ENCODE data around the gene UBE2D3. TPM values are rescaled to one million over a fixed set of nuclear protein-coding genes. Genes with fewer than 3 reads are reported as not detected.

The UBE2D3 gene
- total RNA-seq, 1 donor from 2014 or later: 288 TPM

DNA sequence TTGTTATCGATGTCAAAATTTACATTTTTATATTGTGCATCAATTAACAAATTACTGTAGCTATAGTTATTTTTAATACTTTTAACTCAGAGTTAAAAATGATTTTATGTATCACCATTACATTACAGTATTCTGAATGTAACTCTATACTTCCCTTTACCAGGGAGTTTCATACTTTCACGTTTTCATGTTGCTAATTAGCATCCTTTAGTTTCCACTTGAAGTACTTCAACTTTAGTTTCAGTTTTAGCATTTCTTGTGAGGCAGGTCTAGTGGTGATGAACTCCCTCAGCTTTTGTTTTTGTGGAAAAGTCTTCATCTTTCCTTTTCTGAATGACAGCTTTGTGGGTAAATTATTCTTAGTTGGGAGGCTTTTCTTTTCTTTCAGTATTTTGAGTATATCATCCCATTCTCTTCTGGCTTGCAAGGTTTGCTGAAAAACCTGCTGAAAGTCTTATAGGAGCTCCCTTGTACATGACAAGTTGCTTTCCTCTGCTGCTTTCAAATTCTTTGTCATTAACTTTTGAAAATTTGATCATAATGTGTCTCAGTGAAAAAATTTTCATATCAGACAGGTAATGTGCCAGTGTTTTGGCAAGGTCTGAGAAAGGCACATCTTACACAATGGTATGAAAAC is 31.6 kb upstream of the UBE2D3 start:
- H3K27ac Mint-ChIP-seq: no peak overlapping the region
- TF ChIP-seq, protein P1, sequence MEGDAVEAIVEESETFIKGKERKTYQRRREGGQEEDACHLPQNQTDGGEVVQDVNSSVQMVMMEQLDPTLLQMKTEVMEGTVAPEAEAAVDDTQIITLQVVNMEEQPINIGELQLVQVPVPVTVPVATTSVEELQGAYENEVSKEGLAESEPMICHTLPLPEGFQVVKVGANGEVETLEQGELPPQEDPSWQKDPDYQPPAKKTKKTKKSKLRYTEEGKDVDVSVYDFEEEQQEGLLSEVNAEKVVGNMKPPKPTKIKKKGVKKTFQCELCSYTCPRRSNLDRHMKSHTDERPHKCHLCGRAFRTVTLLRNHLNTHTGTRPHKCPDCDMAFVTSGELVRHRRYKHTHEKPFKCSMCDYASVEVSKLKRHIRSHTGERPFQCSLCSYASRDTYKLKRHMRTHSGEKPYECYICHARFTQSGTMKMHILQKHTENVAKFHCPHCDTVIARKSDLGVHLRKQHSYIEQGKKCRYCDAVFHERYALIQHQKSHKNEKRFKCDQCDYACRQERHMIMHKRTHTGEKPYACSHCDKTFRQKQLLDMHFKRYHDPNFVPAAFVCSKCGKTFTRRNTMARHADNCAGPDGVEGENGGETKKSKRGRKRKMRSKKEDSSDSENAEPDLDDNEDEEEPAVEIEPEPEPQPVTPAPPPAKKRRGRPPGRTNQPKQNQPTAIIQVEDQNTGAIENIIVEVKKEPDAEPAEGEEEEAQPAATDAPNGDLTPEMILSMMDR (conservative IDR thresholded peaks at IDR 0.05): no peak
- no peaks in the 10 kb centered on the region for H3K27me3 Mint-ChIP-seq
- peaks cover 4% of the 10 kb centered on the region for H3K9me3 Mint-ChIP-seq
- H3K4me1 Mint-ChIP-seq (ENCODE audit: unreplicated experiment): no peaks in the 10 kb centered on the region
- no peak overlapping the region for H3K4me3 Mint-ChIP-seq
- H3K36me3 Mint-ChIP-seq: peaks cover 14% of the 10 kb centered on the region
- DNase-seq (ENCODE audit: extremely low spot score, unreplicated experiment): no peak

DNA sequence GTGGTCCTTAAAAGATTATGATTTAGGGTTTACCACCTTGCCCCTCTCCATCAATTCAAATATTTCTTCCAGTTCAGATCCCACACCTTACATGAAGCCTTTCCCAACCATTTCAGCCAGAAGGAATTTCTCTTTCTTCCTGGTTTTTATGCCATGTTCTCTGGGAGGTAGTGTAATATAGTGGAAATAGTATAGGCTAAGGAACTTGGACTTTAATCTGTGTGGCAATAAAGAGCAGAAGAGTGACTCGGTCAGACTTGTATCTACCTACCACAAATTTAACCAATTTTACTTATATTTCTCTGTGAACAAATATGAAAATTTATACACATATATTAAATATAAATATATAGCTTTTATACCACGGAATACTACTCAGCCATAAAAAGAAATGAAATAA is 23.0 kb upstream of the UBE2D3 start:
- no peak overlapping the region for H3K4me3 Mint-ChIP-seq
- DNase-seq (ENCODE audit: extremely low spot score, unreplicated experiment): no peak
- no peaks in the 10 kb centered on the region for H3K27me3 Mint-ChIP-seq
- TF ChIP-seq, protein P1 (conservative IDR thresholded peaks at IDR 0.05): no peak
- H3K27ac Mint-ChIP-seq: no peak overlapping the region
- H3K4me1 Mint-ChIP-seq (ENCODE audit: unreplicated experiment): no peaks in the 10 kb centered on the region
- H3K9me3 Mint-ChIP-seq: no peaks in the 10 kb centered on the region
- H3K36me3 Mint-ChIP-seq: no peaks in the 10 kb centered on the region

DNA sequence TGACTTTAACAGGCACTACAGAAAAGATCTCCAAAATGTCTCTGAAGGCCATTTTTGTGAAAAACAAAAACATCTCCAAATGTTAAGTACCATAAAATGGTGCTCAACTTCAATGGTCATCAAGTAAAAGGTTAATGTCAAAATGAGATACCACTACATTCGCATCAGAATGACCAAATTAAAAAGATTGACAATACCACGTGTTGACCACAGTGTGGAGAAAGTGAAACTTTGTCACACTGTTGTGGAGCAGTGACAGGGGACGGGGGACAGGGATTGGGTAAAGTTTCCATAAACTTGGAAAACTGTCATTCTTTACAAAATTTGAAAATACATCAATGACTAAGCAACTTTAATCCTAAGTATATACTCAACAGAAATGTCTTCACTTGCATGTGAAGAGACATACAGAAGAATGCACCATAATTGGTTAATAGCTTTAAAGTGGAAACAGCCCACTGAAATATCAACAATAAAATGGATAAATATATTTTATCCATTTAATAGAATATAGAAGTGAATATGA is 22.3 kb upstream of the UBE2D3 start:
- no peaks in the 10 kb centered on the region for H3K4me1 Mint-ChIP-seq (ENCODE audit: unreplicated experiment)
- no peaks in the 10 kb centered on the region for H3K27me3 Mint-ChIP-seq
- H3K9me3 Mint-ChIP-seq: no peaks in the 10 kb centered on the region
- TF ChIP-seq, protein P1 (conservative IDR thresholded peaks at IDR 0.05): no peak
- no peak overlapping the region for H3K4me3 Mint-ChIP-seq
- H3K27ac Mint-ChIP-seq: no peak overlapping the region
- no peak for DNase-seq (ENCODE audit: extremely low spot score, unreplicated experiment)
- H3K36me3 Mint-ChIP-seq: no peaks in the 10 kb centered on the region

DNA sequence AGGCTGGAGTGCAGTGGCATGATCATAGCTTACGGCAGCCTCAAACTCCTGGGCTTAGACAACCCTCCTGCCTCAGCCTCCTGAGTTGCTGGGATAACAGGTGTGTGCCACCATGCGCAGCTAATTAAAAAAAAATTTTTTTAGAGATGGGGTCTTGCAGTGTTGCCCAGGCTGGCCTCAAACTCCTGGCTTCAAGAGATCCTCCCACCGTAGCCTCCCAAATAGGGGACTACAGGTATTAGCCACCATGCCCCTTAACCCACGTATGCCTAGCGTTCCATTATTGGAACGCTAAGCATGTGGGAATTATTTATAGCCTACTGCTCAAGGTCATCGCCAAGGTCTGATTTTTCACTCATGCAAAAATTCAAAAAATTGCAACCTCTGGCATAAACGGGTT is 20.3 kb upstream of the UBE2D3 start:
- no peaks in the 10 kb centered on the region for H3K4me1 Mint-ChIP-seq (ENCODE audit: unreplicated experiment)
- no peaks in the 10 kb centered on the region for H3K9me3 Mint-ChIP-seq

DNA sequence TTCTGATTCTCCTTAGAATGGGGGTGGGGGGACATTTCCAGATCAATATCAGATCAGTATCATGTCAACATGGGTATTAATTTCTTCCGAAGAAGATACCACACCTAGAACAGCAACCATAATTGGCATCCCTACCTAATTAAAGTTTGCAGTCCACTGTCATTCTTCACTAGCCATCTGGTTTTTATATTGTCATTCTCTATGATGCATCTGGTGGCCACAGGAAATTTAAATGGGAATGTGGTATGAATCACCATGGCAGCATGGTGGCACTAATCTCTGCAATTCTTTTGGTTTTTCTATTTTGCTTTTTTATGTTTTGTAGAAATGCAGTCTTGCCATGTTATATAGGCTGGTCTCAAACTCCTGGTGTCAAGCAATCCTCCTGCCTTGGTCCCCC is 16.6 kb upstream of the UBE2D3 start:
- DNase-seq (ENCODE audit: extremely low spot score, unreplicated experiment): no peak
- Mint-ChIP-seq H3K27me3 (no peaks in the 10 kb centered on the region), H3K27ac (no peak overlapping the region), H3K9me3 (no peaks in the 10 kb centered on the region), H3K4me3 (no peak overlapping the region), H3K36me3 (peaks cover 5% of the 10 kb centered on the region), H3K4me1 (ENCODE audit: unreplicated experiment) (no peaks in the 10 kb centered on the region)
- TF ChIP-seq, protein P1 (conservative IDR thresholded peaks at IDR 0.05): no peak

More for the DNA sequence above, 20.3 kb upstream of the UBE2D3 start:
- H3K27ac Mint-ChIP-seq: no peak overlapping the region
- DNase-seq (ENCODE audit: extremely low spot score, unreplicated experiment): no peak
- no peaks in the 10 kb centered on the region for H3K36me3 Mint-ChIP-seq
- H3K4me3 Mint-ChIP-seq: no peak overlapping the region
- TF ChIP-seq, protein P1 (conservative IDR thresholded peaks at IDR 0.05): no peak
- H3K27me3 Mint-ChIP-seq: no peaks in the 10 kb centered on the region
